Smooth muscle cell (in vitro differentiated cells): ENCODE measurements around the gene NEK2. TPM values are rescaled to one million over a fixed set of nuclear protein-coding genes. Genes with fewer than 3 reads are reported as not detected.

ENCODE experiments used
- DNase-seq: peaks from one replicate; lab custom pipeline; 2025; ENCODE audit not compliant: unreplicated experiment; lab: John Stamatoyannopoulos, UW
- H2AFZ ChIP-seq: fragments of 200-600 bp; sonication (generic); 2 replicates; pipeline ENCODE4 v1.6.0; 2016; ENCODE audit warnings: antibody characterized with exemption, low read depth, mild to moderate bottlenecking
- H3F3A ChIP-seq: fragments of 200-600 bp; sonication (generic); 2 replicates; pipeline ENCODE4 v1.6.0; 2017; ENCODE audit warnings: antibody characterized with exemption, low read depth
- H3K27ac ChIP-seq: fragments of 200-600 bp; sonication (generic); 2 replicates; pipeline ENCODE4 v1.5.1; 2016; ENCODE audit warnings: low read depth, mild to moderate bottlenecking
- H3K27me3 ChIP-seq: fragments of 200-600 bp; sonication (generic); 2 replicates; pipeline ENCODE4 v1.6.1; 2016; ENCODE audit warnings: low read depth, mild to moderate bottlenecking
- H3K36me3 ChIP-seq: fragments of 200-600 bp; sonication (generic); 2 replicates; pipeline ENCODE4 v1.5.1; 2016; ENCODE audit warnings: low read depth
- H3K4me1 ChIP-seq: fragments of 200-600 bp; sonication (generic); 2 replicates; pipeline ENCODE4 v1.5.1; 2016; ENCODE audit warnings: low read depth
- H3K4me2 ChIP-seq: fragments of 200-600 bp; sonication (generic); 2 replicates; pipeline ENCODE4 v1.6.0; 2016; ENCODE audit warnings: mild to moderate bottlenecking
- H3K4me3 ChIP-seq: fragments of 200-600 bp; sonication (generic); 2 replicates; pipeline ENCODE4 v1.5.1; 2016; ENCODE audit warnings: mild to moderate bottlenecking
- H3K79me2 ChIP-seq: fragments of 200-600 bp; sonication (generic); 2 replicates; pipeline ENCODE4 v1.6.0; 2016; ENCODE audit warnings: low read depth, mild to moderate bottlenecking
- H3K9ac ChIP-seq: fragments of 200-600 bp; sonication (generic); 2 replicates; pipeline ENCODE4 v1.6.0; 2016; ENCODE audit warnings: low read depth
- H3K9me3 ChIP-seq: fragments of 200-600 bp; sonication (generic); replicated peaks from 2 replicates; pipeline ENCODE4 v1.5.1; 2016; ENCODE audit warnings: low read depth
- H4K20me1 ChIP-seq: fragments of 200-600 bp; sonication (generic); 2 replicates; pipeline ENCODE4 v1.6.0; 2016; ENCODE audit warnings: low read depth
- CTCF ChIP-seq: fragments of 200-600 bp; sonication (generic); IDR thresholded peaks from 2 replicates; pipeline ENCODE4 v1.5.1; 2017; ENCODE audit warnings: borderline replicate concordance, mild to moderate bottlenecking, antibody characterized with exemption; ENCODE audit not compliant: insufficient read depth, poor library complexity, severe bottlenecking
- WGBS: methylation state at CpG from one replicate; pipeline ENCODE4 v1.1.7; 2016; ENCODE audit warnings: low lambda C conversion rate; 5-methylcytosine and 5-hydroxymethylcytosine counted together
- polyA plus RNA-seq: library from polyadenylated mRNA; unstranded; fragments of >200 nt; fragmentation: Nextera tagmentation; extraction: Ambion mirVana; gene quantifications from 2 replicates; pipeline ENCODE4 v1.2.1, GENCODE V29; 2016
- total RNA-seq: library from RNA; depleted of rRNA; stranded (reverse); fragments of >200 nt; gene quantifications from 2 replicates; pipeline ENCODE4 v1.2.3, GENCODE V29; 2014

The NEK2 gene
- total and polyA plus RNA-seq, 2 experiments from 2014 or later: 7.2 to 12.6 TPM

DNA sequence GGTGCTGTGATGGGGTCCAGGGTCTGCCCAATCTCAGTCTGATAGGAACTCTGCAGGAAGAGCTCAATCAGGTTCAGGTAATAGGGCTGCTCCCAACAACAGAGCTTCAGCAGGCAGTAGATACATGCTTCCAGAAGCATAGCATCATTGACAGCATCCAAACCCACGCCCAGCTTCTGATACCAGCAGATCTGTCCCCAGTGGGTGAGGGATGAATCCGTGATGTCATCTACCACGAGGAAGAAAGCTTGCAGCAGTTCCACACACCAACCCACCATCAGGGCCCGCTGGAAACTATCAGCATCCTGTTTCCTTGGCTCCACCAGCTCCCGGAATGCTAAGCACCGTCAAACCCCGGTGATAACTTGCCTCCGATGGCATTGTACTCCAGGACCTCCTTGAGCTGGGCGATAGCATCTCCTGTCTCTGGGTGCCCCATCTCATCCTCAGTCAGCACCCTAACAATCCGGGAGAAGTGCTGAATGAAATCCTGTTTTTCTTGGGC lies 14.7 kb downstream of the NEK2 start:
- H3K9me3 ChIP-seq: no peaks in the 10 kb centered on the region
- no peak overlapping the region for H3K27ac ChIP-seq
- H3F3A ChIP-seq: no peaks in the 10 kb centered on the region
- no peak for TF ChIP-seq CTCF
- no peak for DNase-seq
- H2AFZ ChIP-seq: no peak overlapping the region
- no peaks in the 10 kb centered on the region for H3K79me2 ChIP-seq
- WGBS: 94% methylated on average over 10 of the region's 10 CpGs
- no peaks in the 10 kb centered on the region for H3K27me3 ChIP-seq
- H4K20me1 ChIP-seq: no peaks in the 10 kb centered on the region
- H3K4me3 ChIP-seq: no peak overlapping the region
- H3K4me1 ChIP-seq: no peaks in the 10 kb centered on the region
- no peak overlapping the region for H3K4me2 ChIP-seq
- no peaks in the 10 kb centered on the region for H3K36me3 ChIP-seq
- no peak overlapping the region for H3K9ac ChIP-seq

DNA sequence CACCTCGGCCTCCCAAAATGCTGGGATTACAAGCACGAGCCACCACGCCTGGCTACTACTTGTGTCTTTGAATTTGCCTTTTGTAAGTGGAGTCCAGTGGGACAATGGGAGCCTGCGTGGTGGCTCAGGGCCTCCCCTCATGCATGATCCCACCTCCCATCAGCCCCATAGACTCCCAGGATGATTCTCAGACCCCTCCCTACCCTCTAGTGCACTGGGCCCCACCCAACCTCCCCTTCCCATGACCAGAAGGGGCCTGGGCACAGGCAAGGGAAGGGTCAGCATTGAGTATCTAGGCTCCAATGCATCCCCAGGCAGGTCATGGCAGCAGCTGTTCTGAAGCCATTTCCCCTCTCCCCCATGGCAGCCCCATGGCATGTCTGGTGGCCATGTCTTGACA lies 18.7 kb downstream of the NEK2 start:
- Histone ChIP-seq H3K4me3 (no peak overlapping the region), H4K20me1 (no peaks in the 10 kb centered on the region), H3K9ac (no peak overlapping the region), H3K27me3 (no peaks in the 10 kb centered on the region), H3K27ac (no peak overlapping the region), H3K4me1 (no peaks in the 10 kb centered on the region), H2AFZ (no peak overlapping the region), H3K4me2 (no peak overlapping the region), H3K36me3 (no peaks in the 10 kb centered on the region), H3F3A (no peaks in the 10 kb centered on the region), H3K79me2 (no peaks in the 10 kb centered on the region), H3K9me3 (no peaks in the 10 kb centered on the region)
- no peak for TF ChIP-seq CTCF
- DNase-seq: no peak
- WGBS: 94% methylated on average over 4 of the region's 4 CpGs

- H2AFZ ChIP-seq: no peak overlapping the region
- peak overlapping the region; percentile 47 for H3K4me2 ChIP-seq
- TF ChIP-seq CTCF: peak; percentile 95
- no peaks in the 10 kb centered on the region for H3K36me3 ChIP-seq
- H3K9ac ChIP-seq: no peak overlapping the region
- H3K9me3 ChIP-seq: no peaks in the 10 kb centered on the region
- no peaks in the 10 kb centered on the region for H4K20me1 ChIP-seq
- no peaks in the 10 kb centered on the region for H3K4me1 ChIP-seq
- peak; percentile 62 for DNase-seq
- 44% methylated on average over 27 of the region's 27 CpGs for WGBS
- H3F3A ChIP-seq: no peaks in the 10 kb centered on the region
- no peak overlapping the region for H3K4me3 ChIP-seq
- no peaks in the 10 kb centered on the region for H3K79me2 ChIP-seq
- no peaks in the 10 kb centered on the region for H3K27me3 ChIP-seq
- no peak overlapping the region for H3K27ac ChIP-seq
Observed at GRCh38 chr1:211654838-211655787, 20.3 kb downstream of the NEK2 start.
